ENCODE results near the gene CACNA1I. TPM values are rescaled to one million over a fixed set of nuclear protein-coding genes. Genes with fewer than 3 reads are reported as not detected.

The CACNA1I gene
- total RNA-seq, 4 donors from 2014 or later = not detected

DNA sequence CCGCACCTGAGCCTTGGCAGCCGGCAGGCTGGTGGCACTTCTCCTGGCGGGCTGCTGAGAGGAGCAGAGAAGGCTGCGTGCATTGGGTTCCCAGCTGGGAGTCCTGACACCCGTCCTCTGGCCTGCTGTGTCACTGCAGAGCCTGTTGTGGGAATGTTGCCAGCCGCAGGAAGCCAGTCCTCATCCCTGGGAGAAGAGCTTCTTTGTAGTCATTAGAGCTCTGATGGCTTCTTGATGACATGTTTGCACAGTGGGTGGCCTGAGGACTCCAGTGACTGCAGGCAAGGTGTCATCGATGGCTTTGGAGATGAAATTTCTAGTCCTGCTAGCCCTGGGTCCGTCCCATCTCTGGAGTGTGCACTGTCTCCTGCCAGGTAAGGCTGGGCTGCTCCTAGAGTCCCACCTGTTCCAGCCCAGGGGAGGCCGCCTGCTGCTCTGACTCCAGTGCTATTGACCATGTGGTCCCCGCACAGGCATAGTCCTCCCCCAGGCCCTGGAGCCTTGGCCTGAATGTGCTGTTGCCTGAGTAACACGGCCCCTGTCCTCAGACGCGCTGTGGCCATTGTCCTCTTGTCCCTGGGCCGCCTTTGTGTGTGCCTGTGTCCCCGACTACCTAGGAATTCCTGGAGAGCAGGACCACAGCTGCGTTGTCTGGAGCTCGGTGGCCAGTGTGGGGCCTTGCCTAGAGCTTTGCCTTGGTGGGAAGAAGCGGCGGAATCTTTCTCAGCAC lies 129.2 kb downstream of the CACNA1I start:
- Histone ChIP-seq H3K9me3 (no peaks in the 10 kb centered on the region), H3K4me1 (peaks cover 12 to 13% of the 10 kb centered on the region in 2 donors), H3K4me3 (no peak overlapping the region), H3K27me3 (peaks cover 0 to 3% (median 0%) of the 10 kb centered on the region in 3 donors), H3K36me3 (no peaks in the 10 kb centered on the region), H3K27ac (no peak overlapping the region)
- TF ChIP-seq, protein P1, sequence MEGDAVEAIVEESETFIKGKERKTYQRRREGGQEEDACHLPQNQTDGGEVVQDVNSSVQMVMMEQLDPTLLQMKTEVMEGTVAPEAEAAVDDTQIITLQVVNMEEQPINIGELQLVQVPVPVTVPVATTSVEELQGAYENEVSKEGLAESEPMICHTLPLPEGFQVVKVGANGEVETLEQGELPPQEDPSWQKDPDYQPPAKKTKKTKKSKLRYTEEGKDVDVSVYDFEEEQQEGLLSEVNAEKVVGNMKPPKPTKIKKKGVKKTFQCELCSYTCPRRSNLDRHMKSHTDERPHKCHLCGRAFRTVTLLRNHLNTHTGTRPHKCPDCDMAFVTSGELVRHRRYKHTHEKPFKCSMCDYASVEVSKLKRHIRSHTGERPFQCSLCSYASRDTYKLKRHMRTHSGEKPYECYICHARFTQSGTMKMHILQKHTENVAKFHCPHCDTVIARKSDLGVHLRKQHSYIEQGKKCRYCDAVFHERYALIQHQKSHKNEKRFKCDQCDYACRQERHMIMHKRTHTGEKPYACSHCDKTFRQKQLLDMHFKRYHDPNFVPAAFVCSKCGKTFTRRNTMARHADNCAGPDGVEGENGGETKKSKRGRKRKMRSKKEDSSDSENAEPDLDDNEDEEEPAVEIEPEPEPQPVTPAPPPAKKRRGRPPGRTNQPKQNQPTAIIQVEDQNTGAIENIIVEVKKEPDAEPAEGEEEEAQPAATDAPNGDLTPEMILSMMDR (IDR thresholded peaks at IDR 0.05 in 4 of 5, conservative IDR thresholded peaks at IDR 0.05 in 1 of 5) = no peak
- TF ChIP-seq POLR2A (IDR thresholded peaks at IDR 0.05) = no peak
- intact Hi-C loops (cut with DNase I; ENCODE audit: low total_unique reads) (no loop called here), in situ Hi-C loops (cut with MboI; ENCODE audit: low sequenced_read_pairs in 4 of 4) (no loop called here)
- no peak for ATAC-seq
- no peak for DNase-seq

DNA sequence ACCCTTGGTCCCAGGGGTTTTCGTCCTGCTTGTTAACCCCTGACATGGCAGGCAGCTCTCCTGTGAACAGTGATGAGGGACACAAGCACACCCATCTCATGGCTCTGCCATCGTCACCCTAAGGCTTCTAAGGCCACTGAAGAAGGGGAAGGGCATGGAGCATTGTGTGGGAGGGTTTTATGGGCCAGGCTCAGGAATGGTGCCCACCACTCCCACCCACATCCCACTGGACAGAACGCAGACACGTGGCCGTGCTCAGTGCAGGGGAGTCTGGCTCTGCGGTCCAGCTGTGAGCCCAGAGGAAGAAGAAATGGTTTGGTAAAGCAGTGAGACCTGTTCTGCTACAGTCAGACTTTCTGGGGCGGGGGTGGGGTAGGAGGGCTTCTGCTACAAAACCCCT lies 130.0 kb downstream of the CACNA1I start:
- Histone ChIP-seq H3K27ac (no peak overlapping the region), H3K36me3 (no peaks in the 10 kb centered on the region), H3K27me3 (peaks cover 0 to 3% (median 0%) of the 10 kb centered on the region in 3 donors), H3K9me3 (no peaks in the 10 kb centered on the region), H3K4me1 (peaks cover 12 to 14% of the 10 kb centered on the region in 2 donors), H3K4me3 (no peak overlapping the region)
- in situ Hi-C loops (cut with MboI; ENCODE audit: low sequenced_read_pairs in 4 of 4) = no loop called here
- TF ChIP-seq, protein P1 (IDR thresholded peaks at IDR 0.05 in 4 of 5, conservative IDR thresholded peaks at IDR 0.05 in 1 of 5) = no peak
- TF ChIP-seq POLR2A (IDR thresholded peaks at IDR 0.05) = no peak
- intact Hi-C loops (cut with DNase I; ENCODE audit: low total_unique reads) = no loop called here
- ATAC-seq = no peak
- DNase-seq = no peak

DNA sequence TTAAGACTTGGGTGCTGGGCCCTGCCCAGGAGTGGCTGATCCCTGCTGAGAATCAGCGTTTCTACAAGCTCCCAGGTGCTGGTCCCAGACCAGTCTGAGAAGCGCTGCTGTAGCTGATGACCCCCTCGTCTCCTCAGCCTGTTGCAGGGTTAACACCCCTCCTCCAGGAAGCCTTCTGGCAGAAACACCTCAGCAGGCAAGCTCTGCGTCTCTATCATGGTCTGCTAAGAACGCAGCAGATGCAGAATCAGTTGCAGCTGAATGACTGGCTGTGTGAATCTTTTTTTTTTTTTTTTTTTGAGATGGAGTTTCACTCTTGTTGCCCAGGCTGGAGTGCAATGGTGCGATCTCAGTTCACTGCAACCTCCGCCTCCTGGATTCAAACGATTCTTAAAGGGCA lies 132.5 kb downstream of the CACNA1I start:
- intact Hi-C loops (cut with DNase I; ENCODE audit: low total_unique reads) (no loop called here), in situ Hi-C loops (cut with MboI; ENCODE audit: low sequenced_read_pairs in 4 of 4) (no loop called here)
- no peak for TF ChIP-seq POLR2A (IDR thresholded peaks at IDR 0.05)
- TF ChIP-seq, protein P1 (IDR thresholded peaks at IDR 0.05 in 4 of 5, conservative IDR thresholded peaks at IDR 0.05 in 1 of 5) = no peak
- Histone ChIP-seq H3K4me1 (peaks cover 12 to 14% of the 10 kb centered on the region in 2 donors), H3K27ac (peak overlapping the region; percentile 53 to 89 (median 74)), H3K27me3 (peaks cover 0 to 3% (median 0%) of the 10 kb centered on the region in 3 donors), H3K4me3 (no peak overlapping the region), H3K9me3 (no peaks in the 10 kb centered on the region), H3K36me3 (no peaks in the 10 kb centered on the region)
- no peak for DNase-seq
- ATAC-seq = peak; percentile 17 to 25

DNA sequence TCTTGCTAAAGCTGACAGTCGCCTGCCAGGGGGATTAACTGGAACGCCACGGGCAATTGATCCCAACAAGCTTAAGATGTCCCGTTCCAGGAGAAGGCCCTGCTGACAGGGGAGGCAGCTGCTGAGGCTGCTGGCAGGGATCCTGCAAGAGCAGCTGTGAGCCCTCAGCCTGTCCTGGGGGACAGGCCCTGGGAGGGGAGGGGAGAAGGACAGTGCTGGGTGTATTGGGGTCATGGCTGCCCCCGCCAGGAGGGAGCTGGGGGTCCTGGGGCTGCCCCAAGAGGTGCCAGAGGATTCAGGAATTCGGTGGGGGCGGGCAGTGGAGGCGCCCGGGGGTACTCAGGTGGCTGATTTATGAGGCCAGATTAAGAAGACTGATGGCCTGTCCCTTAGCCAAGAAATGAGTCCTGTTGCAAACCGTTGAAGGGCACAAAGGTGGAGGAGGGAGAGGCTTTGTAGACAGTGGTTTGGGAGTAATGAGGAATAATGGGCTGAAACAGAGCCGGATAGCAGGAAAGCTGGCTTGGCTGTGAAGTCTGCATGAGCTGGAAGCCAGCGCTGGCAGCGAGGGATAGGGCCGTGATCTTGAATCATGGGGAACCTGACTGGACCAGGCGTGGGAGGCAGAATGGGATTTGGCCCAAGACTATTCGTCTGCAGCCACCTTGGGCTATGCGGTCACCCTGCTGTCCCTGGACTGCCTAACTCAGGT lies 133.5 kb downstream of the CACNA1I start:
- ATAC-seq = peak; percentile 79 to 84

More for the DNA sequence above, 133.5 kb downstream of the CACNA1I start:
- no peaks in the 10 kb centered on the region for H3K36me3 ChIP-seq
- intact Hi-C loops (cut with DNase I; ENCODE audit: low total_unique reads) = no loop called here
- TF ChIP-seq, protein P1 (IDR thresholded peaks at IDR 0.05 in 4 of 5, conservative IDR thresholded peaks at IDR 0.05 in 1 of 5) = no peak
- no peak for TF ChIP-seq POLR2A (IDR thresholded peaks at IDR 0.05)
- H3K27me3 ChIP-seq = peaks cover 0 to 3% (median 0%) of the 10 kb centered on the region in 3 donors
- DNase-seq = peak; percentile 75 to 76
- in situ Hi-C loops (cut with MboI; ENCODE audit: low sequenced_read_pairs in 4 of 4) = no loop called here
- peak overlapping the region; percentile 53 to 89 (median 74) for H3K27ac ChIP-seq
- H3K4me1 ChIP-seq = peaks cover 12 to 14% of the 10 kb centered on the region in 2 donors
- H3K4me3 ChIP-seq = no peak overlapping the region
- H3K9me3 ChIP-seq = no peaks in the 10 kb centered on the region
